Measurements from ENCODE around the gene TUBA4B.

DNA sequence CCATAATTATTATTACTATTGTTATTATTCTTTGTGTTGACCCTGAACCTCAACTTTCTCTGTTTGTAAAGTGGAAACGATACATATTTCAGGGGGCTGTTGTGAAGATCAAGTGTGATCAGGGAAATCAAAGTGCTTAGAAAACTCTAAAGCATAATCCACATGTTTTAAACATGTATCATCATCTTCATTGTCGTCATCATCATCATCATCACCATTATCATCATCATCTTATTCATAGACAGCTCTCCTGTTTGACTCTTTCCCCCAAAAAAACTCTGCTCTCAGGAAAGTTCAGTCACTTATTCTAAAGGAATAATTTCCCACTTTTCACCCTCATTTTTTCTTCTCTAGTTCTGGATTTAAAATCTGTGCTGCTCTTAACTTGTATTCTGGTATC, 51.2 kb downstream of the TUBA4B start:
- TF ChIP-seq, protein P1, sequence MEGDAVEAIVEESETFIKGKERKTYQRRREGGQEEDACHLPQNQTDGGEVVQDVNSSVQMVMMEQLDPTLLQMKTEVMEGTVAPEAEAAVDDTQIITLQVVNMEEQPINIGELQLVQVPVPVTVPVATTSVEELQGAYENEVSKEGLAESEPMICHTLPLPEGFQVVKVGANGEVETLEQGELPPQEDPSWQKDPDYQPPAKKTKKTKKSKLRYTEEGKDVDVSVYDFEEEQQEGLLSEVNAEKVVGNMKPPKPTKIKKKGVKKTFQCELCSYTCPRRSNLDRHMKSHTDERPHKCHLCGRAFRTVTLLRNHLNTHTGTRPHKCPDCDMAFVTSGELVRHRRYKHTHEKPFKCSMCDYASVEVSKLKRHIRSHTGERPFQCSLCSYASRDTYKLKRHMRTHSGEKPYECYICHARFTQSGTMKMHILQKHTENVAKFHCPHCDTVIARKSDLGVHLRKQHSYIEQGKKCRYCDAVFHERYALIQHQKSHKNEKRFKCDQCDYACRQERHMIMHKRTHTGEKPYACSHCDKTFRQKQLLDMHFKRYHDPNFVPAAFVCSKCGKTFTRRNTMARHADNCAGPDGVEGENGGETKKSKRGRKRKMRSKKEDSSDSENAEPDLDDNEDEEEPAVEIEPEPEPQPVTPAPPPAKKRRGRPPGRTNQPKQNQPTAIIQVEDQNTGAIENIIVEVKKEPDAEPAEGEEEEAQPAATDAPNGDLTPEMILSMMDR (IDR thresholded peaks at IDR 0.05 in 4 of 5, conservative IDR thresholded peaks at IDR 0.05 in 1 of 5) = no peak
- no peak for TF ChIP-seq POLR2A (IDR thresholded peaks at IDR 0.05)
